HUES6 (cell line): Measurements from ENCODE around the gene ROBO1.
"Not testable (repeated sequence)": the region's sequence is repeated elsewhere in the genome, so short reads cannot be mapped to it uniquely, and the experiment has no call there.

Experiments
- H3K27ac ChIP-seq: 2 replicates; pipeline ENCODE4 v1.7.0; 2013; ENCODE audit warnings: low read depth, mild to moderate bottlenecking, low read length, inconsistent platforms
- H3K27me3 ChIP-seq: 2 replicates; pipeline ENCODE4 v1.6.1; 2013; ENCODE audit warnings: low read length; ENCODE audit not compliant: control insufficient read depth, insufficient read depth
- H3K36me3 ChIP-seq: 2 replicates; pipeline ENCODE4 v1.6.1; 2013; ENCODE audit warnings: low read length; ENCODE audit not compliant: control insufficient read depth, insufficient read depth
- H3K4me1 ChIP-seq: 2 replicates; pipeline ENCODE4 v1.6.1; 2013; ENCODE audit warnings: low read length; ENCODE audit not compliant: control insufficient read depth, insufficient read depth
- H3K4me3 ChIP-seq: 2 replicates; pipeline ENCODE4 v1.5.1; 2013; ENCODE audit warnings: low read depth, low read length
- H3K9ac ChIP-seq: one replicate; pipeline ENCODE4 v1.6.1; 2013; ENCODE audit warnings: mild to moderate bottlenecking, low read length
- H3K9me3 ChIP-seq: 2 replicates; pipeline ENCODE4 v1.6.1; 2013; ENCODE audit warnings: low read depth, low read length; ENCODE audit not compliant: control insufficient read depth, insufficient read depth

Gene ROBO1

DNA sequence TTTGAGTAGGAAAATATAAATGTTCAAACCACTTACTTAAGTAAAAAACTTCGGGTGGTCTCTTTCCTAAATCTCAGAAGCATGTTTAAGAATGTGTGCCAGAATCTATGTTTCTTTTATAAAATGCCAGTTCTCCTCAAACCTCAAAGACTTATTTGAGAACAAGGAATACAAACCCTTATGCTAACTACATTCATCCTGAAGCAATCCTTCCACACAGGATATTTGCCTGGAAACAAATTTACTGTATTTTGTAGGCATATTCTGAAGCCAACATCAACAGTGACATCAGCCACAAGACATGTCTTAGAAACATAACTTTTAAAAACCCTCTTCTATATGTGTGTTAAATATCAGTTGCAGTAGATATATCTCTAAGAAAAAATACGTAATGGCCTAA is 1077.0 kb downstream of the ROBO1 start:
- Histone ChIP-seq H3K4me1 (no peaks in the 10 kb centered on the region), H3K9me3 (no peaks in the 10 kb centered on the region), H3K27ac (no peak overlapping the region), H3K9ac (no peak overlapping the region), H3K36me3 (peaks cover 3% of the 10 kb centered on the region; the same call in 1 of the 2 replicates), H3K4me3 (no peak overlapping the region), H3K27me3 (no peaks in the 10 kb centered on the region)

DNA sequence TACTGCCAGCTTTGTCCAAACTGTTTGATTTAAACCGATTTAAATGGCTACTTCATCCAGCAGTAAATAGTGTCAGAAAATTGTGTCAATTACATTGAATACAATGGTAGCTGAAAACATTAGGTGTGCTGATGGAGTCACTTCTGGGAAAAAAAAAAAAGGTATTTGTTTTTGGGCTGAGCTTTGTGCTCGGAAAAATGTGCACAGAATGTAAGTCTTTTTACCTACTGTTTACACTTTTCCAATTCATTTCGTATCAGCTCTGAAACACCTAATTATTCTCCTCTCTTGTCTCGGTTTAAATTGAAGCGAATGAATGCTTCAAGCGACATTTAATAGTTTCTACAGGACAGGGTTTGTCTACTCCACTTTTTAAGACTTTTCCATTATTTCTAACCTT is 1078.4 kb downstream of the ROBO1 start:
- no peak overlapping the region for H3K4me3 ChIP-seq
- H3K9me3 ChIP-seq: no peaks in the 10 kb centered on the region
- no peaks in the 10 kb centered on the region for H3K27me3 ChIP-seq
- H3K9ac ChIP-seq: no peak overlapping the region
- H3K4me1 ChIP-seq: no peaks in the 10 kb centered on the region
- no peak overlapping the region for H3K27ac ChIP-seq
- H3K36me3 ChIP-seq: peaks cover 7% of the 10 kb centered on the region; the same call in 1 of the 2 replicates

DNA sequence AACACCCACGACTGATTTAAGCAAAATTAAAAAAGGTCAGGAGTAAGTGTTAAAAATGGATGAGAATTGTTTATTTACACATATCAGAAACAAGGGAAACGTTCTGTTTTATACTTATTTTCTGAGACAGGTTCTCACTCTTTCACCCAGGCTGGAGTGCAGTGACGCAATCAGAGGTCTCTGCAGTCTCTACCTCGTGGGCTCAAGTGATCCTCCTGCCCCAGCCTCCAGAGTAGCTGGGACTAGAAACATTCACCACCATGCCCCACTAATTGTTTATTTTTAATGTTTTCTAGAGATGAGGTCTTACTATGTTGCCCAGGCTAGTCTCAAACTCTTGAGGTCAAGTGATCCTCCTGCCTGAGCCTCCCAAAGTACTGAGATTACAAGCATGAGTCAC is 1080.3 kb downstream of the ROBO1 start:
- Histone ChIP-seq H3K36me3 (peaks cover 12% of the 10 kb centered on the region), H3K27me3 (no peaks in the 10 kb centered on the region), H3K9me3 (no peaks in the 10 kb centered on the region), H3K4me1 (no peaks in the 10 kb centered on the region), H3K4me3 (no peak overlapping the region), H3K9ac (no peak overlapping the region), H3K27ac (no peak overlapping the region)

DNA sequence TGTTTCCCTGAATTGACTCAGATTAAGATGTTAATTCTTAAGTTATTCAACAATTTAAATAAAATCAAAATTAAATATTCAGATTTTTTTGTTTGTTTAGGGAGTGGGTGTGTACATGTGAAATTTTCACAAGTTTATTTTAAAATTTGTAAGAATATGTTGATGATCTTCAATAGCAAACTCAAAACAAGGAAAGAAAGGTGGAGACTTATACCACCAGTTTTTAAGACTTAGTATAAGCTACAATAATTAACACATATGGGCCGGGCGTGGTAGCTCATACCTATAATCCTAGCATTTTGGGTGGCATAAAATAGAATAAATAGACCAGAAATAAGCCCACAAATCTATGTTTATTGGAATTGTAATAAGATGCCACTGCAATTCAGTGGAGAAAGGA is 1084.5 kb downstream of the ROBO1 start:
- H3K27ac ChIP-seq: no peak overlapping the region
- H3K4me3 ChIP-seq: no peak overlapping the region

DNA sequence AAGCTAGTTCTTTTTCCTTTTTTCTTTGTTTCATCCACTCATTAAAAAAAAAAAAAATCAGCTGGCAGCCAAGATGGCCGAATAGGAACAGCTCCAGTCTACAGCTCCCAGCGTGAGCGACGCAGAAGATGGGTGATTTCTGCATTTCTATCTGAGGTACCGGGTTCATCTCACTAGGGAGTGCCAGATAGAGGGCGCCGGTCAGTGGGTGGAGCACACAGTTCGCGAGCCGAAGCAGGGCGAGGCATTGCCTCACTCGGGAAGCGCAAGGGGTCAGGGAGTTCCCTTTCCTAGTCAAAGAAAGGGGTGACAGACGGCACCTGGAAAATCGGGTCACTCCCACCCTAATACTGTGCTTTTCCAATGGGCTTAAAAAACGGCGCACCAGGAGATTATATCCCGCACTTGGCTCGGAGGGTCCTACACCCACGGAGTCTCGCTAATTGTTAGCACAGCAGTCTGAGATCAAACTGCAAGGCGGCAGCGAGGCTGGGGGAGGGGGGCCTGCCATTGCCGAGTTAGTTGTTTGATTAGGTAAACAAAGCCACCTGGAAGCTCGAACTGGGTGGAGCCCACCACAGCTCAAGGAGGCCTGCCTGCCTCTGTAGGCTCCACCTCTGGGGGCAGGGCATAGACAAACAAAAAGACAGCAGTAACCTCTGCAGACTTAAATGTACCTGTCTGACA is 1092.5 kb downstream of the ROBO1 start:
- H3K36me3 ChIP-seq, H3K27me3 ChIP-seq, H3K4me1 ChIP-seq, H3K9me3 ChIP-seq: not testable (repeated sequence)
- Histone ChIP-seq H3K4me3 (peak overlapping the region; percentile 52), H3K27ac (peak overlapping the region; percentile 22; the same call in 1 of the 2 replicates), H3K9ac (peak overlapping the region; percentile 1)

More for the DNA sequence above, 1084.5 kb downstream of the ROBO1 start:
- H3K36me3 ChIP-seq: peaks cover 14% of the 10 kb centered on the region
- H3K4me1 ChIP-seq: no peaks in the 10 kb centered on the region
- no peaks in the 10 kb centered on the region for H3K9me3 ChIP-seq
- H3K9ac ChIP-seq: no peak overlapping the region
- no peaks in the 10 kb centered on the region for H3K27me3 ChIP-seq

DNA sequence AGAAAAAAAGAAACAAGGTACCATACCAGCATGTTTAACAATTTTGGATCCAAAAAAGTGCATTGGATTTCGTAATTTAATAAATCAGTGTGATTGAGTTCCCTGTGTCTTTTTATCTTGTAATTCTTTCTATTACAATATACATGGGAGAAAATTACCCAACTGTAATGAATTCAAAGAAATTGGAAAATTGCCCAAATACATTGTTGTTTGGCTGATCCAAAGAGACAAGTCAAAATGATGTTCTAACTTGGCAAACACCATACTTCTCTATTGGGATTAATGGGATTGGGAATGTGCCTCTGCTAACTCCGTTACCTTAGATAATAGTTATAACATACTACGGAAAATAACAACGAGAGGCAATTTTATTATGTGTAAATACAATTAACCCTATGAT is 1097.1 kb downstream of the ROBO1 start:
- peaks cover 6% of the 10 kb centered on the region; the same call in 1 of the 2 replicates for H3K4me1 ChIP-seq
- H3K4me3 ChIP-seq: no peak overlapping the region
- H3K27me3 ChIP-seq: no peaks in the 10 kb centered on the region
- no peaks in the 10 kb centered on the region for H3K9me3 ChIP-seq
- no peak overlapping the region for H3K9ac ChIP-seq
- peaks cover 9% of the 10 kb centered on the region; the same call in 1 of the 2 replicates for H3K36me3 ChIP-seq
- H3K27ac ChIP-seq: no peak overlapping the region

DNA sequence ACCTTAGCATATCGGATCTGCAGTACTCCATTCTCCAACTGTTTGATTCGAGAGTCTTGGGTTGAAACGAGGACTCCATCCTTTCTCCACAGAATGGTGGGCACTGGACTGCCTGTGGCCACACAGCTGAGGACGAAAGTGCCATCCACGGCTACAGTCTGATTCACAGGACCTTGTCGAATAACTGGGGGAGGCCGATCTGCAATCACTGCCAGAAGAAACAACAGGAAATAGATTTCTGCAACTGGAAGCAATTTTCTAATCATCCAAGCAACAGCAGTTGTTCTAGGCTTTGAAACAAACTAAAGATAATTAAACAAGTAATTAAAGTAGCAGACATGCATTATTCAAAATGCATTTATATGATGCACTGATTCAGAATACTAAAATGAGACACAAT is 1097.7 kb downstream of the ROBO1 start:
- H3K9me3 ChIP-seq: no peaks in the 10 kb centered on the region
- H3K27ac ChIP-seq: no peak overlapping the region
- H3K4me3 ChIP-seq: no peak overlapping the region
- peaks cover 6% of the 10 kb centered on the region; the same call in 1 of the 2 replicates for H3K4me1 ChIP-seq
- no peaks in the 10 kb centered on the region for H3K27me3 ChIP-seq
- H3K9ac ChIP-seq: no peak overlapping the region
- peaks cover 9% of the 10 kb centered on the region; the same call in 1 of the 2 replicates for H3K36me3 ChIP-seq

DNA sequence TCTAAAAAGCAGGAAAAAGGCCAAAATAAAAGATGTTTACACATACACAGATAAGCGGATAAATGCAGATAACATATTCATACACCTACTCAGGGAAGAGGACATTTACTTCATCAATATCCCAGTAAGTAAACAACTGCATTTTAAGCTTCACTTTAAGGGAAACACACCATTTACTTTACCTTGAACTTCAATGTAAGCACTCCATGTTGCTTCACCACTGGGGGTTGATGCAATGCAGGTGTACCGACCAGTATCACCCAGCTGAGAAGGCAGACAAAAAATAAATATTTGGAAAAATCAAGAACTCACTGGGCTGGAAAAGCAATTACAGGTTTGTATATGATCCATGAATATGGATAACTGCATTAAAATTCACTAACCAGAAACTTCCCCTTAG is 1099.5 kb downstream of the ROBO1 start:
- H3K27ac ChIP-seq: no peak overlapping the region
- H3K4me1 ChIP-seq: 0 out of 2 replicates have a peak, but pooled peaks cover 3% of the 10 kb centered on the region
- no peak overlapping the region for H3K9ac ChIP-seq
- no peak overlapping the region for H3K4me3 ChIP-seq
- no peaks in the 10 kb centered on the region for H3K9me3 ChIP-seq
- H3K27me3 ChIP-seq: no peaks in the 10 kb centered on the region
- H3K36me3 ChIP-seq: peaks cover 9% of the 10 kb centered on the region; the same call in 1 of the 2 replicates

DNA sequence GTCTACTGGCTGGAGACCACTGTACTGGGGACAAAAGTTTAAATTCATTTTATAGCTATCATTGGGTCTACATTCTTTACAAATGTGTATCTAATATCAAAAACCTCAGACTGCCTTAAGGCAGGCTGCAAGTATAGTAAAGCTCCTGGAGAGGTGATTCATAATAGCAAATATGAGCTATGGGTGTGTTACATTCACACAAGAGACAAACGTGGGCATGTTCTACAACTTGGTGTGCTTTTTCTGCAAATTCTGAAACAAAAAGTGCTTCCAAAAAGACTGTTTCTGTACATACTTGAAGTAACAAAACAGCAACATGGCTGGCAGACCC is 1101.4 kb downstream of the ROBO1 start:
- Histone ChIP-seq H3K9me3 (no peaks in the 10 kb centered on the region), H3K27me3 (no peaks in the 10 kb centered on the region), H3K4me1 (peaks cover 5% of the 10 kb centered on the region; the same call in 1 of the 2 replicates), H3K36me3 (peaks cover 9% of the 10 kb centered on the region; the same call in 1 of the 2 replicates), H3K4me3 (no peak overlapping the region), H3K27ac (no peak overlapping the region), H3K9ac (no peak overlapping the region)

DNA sequence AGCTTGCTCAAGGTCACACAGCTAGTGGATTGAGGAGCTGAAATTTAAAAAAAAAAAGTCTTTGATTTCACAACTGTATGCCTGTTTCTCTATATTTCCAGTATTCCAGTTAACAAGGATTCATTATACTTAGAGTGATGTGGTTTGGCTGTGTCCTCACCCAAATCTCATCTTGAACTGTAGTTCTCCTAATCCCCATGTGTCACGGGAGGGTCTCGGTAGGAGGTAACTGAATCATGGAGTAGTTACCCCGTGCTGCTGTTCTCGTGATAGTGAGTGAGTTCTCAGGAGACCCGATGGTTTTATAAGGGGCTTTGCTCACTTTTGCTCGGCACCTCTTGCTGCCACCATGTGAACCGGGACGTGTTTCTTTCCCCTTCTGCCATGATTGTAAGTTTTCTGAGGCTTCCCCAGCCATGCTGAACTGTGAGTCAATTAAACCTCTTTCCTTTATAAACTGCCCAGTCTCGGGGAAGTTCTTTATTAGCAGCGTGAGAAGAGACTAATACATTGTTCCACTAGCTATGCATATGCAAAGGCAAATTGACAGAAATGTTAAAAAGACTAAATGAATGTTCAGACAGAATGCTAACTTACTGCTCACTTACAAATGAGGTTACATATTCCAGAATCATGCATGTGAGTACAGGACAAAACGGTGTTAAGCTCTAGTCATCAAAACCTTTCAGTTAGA is 1101.9 kb downstream of the ROBO1 start:
- no peak overlapping the region for H3K4me3 ChIP-seq
- no peaks in the 10 kb centered on the region for H3K9me3 ChIP-seq
- H3K9ac ChIP-seq: no peak overlapping the region
- H3K36me3 ChIP-seq: peaks cover 9% of the 10 kb centered on the region; the same call in 1 of the 2 replicates
- no peaks in the 10 kb centered on the region for H3K27me3 ChIP-seq
- no peak overlapping the region for H3K27ac ChIP-seq
- peaks cover 5% of the 10 kb centered on the region; the same call in 1 of the 2 replicates for H3K4me1 ChIP-seq

DNA sequence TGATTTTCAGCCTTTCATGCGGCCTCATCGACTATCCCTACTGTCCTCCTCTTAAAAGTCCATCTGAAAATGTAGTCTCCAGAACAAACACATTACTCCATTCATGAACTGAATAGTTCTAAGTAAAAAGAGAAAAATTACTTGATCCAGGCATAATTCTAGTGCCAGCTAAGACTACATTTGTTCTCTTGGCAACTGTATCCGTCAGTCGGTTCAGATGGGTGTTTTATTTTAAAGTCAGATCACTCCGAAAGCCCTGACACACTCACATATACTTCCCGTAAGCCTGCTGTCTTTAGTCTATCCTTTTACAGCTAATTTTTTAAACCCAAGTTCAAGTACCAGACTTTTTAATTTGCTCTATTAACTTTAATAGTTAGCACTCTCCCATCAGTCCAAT is 1102.7 kb downstream of the ROBO1 start:
- peaks cover 5% of the 10 kb centered on the region; the same call in 1 of the 2 replicates for H3K4me1 ChIP-seq
- H3K9ac ChIP-seq: no peak overlapping the region
- peaks cover 9% of the 10 kb centered on the region; the same call in 1 of the 2 replicates for H3K36me3 ChIP-seq
- no peaks in the 10 kb centered on the region for H3K9me3 ChIP-seq
- no peak overlapping the region for H3K4me3 ChIP-seq
- H3K27ac ChIP-seq: no peak overlapping the region
- H3K27me3 ChIP-seq: no peaks in the 10 kb centered on the region
